ENCODE results near the gene MRPL19.

Gene MRPL19

DNA sequence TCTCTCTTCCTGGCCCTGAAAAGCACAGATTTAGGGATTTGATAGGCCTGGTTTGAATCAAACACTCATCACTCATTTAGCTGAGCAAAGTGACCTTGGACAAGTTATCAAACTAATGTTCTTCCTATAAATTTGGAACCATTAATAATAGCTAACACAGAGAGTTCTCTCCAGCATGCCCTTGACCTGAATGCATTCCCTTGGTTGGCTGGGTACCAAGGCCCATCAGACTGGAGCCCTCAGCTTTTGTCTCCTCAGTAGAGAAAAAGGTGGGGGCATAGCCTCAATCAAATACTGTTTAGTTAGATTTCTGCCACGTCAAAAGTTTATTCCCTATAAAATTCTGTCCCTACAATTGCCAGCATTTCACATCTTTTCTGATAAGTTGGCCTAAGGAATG is 13.8 kb upstream of the MRPL19 start:
- TF ChIP-seq, protein P1, sequence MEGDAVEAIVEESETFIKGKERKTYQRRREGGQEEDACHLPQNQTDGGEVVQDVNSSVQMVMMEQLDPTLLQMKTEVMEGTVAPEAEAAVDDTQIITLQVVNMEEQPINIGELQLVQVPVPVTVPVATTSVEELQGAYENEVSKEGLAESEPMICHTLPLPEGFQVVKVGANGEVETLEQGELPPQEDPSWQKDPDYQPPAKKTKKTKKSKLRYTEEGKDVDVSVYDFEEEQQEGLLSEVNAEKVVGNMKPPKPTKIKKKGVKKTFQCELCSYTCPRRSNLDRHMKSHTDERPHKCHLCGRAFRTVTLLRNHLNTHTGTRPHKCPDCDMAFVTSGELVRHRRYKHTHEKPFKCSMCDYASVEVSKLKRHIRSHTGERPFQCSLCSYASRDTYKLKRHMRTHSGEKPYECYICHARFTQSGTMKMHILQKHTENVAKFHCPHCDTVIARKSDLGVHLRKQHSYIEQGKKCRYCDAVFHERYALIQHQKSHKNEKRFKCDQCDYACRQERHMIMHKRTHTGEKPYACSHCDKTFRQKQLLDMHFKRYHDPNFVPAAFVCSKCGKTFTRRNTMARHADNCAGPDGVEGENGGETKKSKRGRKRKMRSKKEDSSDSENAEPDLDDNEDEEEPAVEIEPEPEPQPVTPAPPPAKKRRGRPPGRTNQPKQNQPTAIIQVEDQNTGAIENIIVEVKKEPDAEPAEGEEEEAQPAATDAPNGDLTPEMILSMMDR (conservative IDR thresholded peaks at IDR 0.05) = no peak
- no peak for TF ChIP-seq ZFX (IDR thresholded peaks at IDR 0.05)
- no peak overlapping the region for H3K27ac ChIP-seq

DNA sequence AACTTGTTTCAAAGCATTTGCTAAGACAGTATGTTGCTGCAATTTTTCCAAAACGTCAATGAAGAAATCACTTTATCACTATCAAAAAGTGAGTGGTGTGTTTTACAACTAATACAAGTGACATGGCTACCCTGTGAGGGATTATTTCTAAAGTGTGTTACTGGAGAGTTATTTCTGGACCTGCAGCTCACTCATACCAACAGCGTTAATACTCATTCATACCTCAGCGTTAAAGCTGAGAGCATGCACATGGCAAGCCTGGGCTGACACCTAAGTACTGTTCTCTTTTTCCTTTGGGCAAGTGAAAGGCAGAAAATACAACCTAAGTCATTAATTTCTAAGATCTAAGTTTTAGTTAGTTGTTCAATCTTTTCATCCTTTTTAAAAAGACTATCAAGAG is 13.0 kb upstream of the MRPL19 start:
- no peak overlapping the region for H3K27ac ChIP-seq
- TF ChIP-seq, protein P1 (conservative IDR thresholded peaks at IDR 0.05) = no peak
- no peak for TF ChIP-seq ZFX (IDR thresholded peaks at IDR 0.05)

DNA sequence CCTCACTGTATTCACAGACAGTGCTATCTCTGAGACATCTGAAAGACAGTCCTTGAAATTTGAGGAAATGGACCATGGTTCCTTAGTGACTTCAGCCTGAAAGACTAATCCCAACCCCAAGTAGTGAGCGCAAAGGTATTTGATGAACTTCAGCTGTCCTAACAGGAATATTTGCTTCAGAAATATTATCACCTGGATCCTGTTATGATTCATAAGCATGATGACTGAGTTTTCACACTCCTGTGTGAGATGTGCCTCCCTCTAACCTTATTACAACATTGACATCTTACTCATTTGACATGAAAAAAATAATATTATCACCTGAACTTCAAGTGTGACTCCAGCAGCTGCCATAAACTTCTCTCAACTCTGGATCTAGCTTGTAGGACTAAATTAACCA is 11.6 kb upstream of the MRPL19 start:
- TF ChIP-seq, protein P1 (conservative IDR thresholded peaks at IDR 0.05) = no peak
- TF ChIP-seq ZFX (IDR thresholded peaks at IDR 0.05) = no peak
- no peak overlapping the region for H3K27ac ChIP-seq

DNA sequence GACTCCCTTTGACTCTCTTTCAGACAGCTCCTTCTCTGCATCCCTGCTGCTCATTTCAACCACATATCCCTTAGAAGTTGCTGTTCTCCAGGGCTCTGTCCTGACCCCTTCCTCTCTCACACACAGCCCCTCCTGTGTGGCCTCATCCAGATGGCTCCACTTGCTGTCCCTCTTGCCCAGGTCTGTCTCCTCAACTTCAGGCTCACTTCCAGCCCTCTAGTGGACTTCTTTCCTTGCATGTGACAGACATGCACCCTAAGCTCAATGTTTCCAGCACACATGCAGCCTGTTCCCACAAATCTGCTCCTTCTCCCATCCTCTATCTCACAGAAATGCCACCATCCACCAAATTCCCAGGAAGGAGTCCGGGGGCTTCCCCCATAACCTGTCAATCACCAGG is 9.0 kb upstream of the MRPL19 start:
- no peak for TF ChIP-seq ZFX (IDR thresholded peaks at IDR 0.05)
- TF ChIP-seq, protein P1 (conservative IDR thresholded peaks at IDR 0.05) = no peak
- H3K27ac ChIP-seq = no peak overlapping the region

DNA sequence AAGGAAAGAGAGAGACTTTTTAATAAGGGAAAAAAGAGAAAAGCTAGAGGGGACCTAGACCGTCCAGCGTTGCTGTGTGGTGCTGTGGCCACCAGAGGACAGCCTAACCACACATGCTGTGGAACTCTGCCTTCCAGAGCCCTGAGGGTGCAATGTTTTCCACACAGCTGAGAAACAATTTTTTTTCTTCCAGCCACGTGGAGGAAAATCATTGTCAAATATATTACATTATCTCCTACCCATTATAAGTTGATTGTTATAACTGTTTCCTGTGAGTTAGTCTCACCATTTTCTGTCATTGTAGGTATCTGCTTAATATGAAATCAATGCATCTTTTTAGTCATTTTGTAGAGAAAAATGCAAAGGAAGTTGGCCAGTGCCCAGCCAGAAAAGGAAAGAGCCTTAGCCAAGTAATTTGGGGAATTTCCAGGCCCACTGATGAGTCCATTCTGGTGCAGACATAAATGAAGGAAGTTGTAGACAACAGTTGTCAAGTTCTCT is 5.9 kb upstream of the MRPL19 start:
- no peak overlapping the region for H3K27ac ChIP-seq
- TF ChIP-seq, protein P1 (conservative IDR thresholded peaks at IDR 0.05) = peak; percentile 98
- no peak for TF ChIP-seq ZFX (IDR thresholded peaks at IDR 0.05)

DNA sequence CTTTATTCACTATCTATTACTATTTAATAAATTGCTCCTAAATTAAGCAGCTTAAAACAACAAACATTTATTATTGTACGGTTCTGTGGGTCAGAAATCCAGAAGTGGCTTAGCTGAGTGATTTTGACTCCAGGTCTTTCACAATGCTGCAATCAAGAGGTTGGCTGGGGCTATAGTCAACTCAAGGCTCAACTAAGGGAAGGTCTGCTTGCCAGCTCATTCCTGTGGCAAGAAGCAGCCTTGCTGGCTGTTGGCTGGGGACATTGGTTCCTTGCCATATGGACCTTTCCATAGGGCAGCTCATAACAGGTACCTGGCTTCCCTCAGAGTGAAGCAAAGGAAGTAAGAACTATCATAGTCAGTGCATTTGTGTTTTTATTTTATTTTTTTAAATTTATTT is 5.0 kb upstream of the MRPL19 start:
- TF ChIP-seq, protein P1 (conservative IDR thresholded peaks at IDR 0.05) = no peak
- TF ChIP-seq ZFX (IDR thresholded peaks at IDR 0.05) = no peak
- H3K27ac ChIP-seq = no peak overlapping the region

DNA sequence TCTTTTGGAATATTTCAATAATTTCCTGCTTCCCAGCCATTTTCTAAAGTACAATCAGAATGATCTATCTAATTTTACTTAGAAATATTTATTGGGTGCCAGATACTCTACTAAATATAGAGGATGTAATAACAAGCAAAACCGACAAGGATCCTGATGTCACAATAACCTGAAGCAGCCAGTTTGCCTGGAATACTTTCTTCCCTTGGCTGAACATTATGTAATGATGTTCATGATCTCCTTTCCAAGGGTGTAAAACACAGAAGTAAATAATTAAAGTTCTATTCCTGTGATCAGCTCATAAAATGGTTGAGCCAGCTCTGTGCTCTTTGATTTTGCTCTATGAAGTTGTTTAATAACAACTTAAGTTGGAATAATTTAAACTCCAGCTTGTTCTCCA is 2.6 kb upstream of the MRPL19 start:
- TF ChIP-seq ZFX (IDR thresholded peaks at IDR 0.05) = no peak
- TF ChIP-seq, protein P1 (conservative IDR thresholded peaks at IDR 0.05) = no peak
- H3K27ac ChIP-seq = no peak overlapping the region
